Heart left ventricle (tissue), 16 donors: ENCODE results near the gene CPLX1. TPM values are rescaled to one million over a fixed set of nuclear protein-coding genes. Genes with fewer than 3 reads are reported as not detected.

Experiments
- ATAC-seq, 4 donors: fragments of 200-7000 bp; cut with Tn5 transposase; one replicate each; pipeline ENCODE4 v1.9.1; 2020 to 2022; ENCODE audit warnings: moderate library complexity in 4 of 4, mild to moderate bottlenecking in 3 of 4, moderate number of reproducible peaks in 1 of 4
- DNase-seq, 5 donors: peaks; one replicate each; pipeline ENCODE4 v3.0.0-alpha.2; 2020
- H3K27ac ChIP-seq, 12 donors: fragments of 200-600 bp; sonication (generic) in 4 of 12; one replicate each; pipeline versions ENCODE4 v1.5.0 to v1.8.0; 2016 to 2022; ENCODE audit warnings: mild to moderate bottlenecking in 2 of 12
- H3K27me3 ChIP-seq, 9 donors: fragments of 200-600 bp; sonication (generic) in 2 of 9; one replicate each; pipeline versions ENCODE4 v1.5.1 to v1.8.0; 2016 to 2022; ENCODE audit warnings: mild to moderate bottlenecking in 3 of 9
- H3K36me3 ChIP-seq, 9 donors: fragments of 200-600 bp; sonication (generic) in 2 of 9; one replicate each; pipeline versions ENCODE4 v1.5.0 to v1.8.0; 2018 to 2022; ENCODE audit warnings: mild to moderate bottlenecking in 2 of 9
- H3K4me1 ChIP-seq, 12 donors: fragments of 200-600 bp; sonication (generic) in 4 of 12; one replicate each; pipeline versions ENCODE4 v1.5.0 to v1.8.0; 2016 to 2022; ENCODE audit warnings: mild to moderate bottlenecking in 3 of 12
- H3K4me3 ChIP-seq, 12 donors: fragments of 200-600 bp; sonication (generic) in 4 of 12; one replicate each; pipeline versions ENCODE4 v1.5.0 to v1.8.0; 2017 to 2022; ENCODE audit warnings: mild to moderate bottlenecking in 9 of 12, moderate library complexity in 4 of 12
- H3K9me3 ChIP-seq, 12 donors: fragments of 200-600 bp; sonication (generic) in 4 of 12; one replicate each; pipeline versions ENCODE4 v1.5.0 to v1.8.0; 2016 to 2022; ENCODE audit warnings: mild to moderate bottlenecking in 1 of 12
- CTCF ChIP-seq, 12 donors: fragments of 200-600 bp; sonication (generic) in 4 of 12; IDR thresholded peaks; one replicate each; pipeline versions ENCODE4 v1.5.0 to v1.8.0; 2018 to 2022; ENCODE audit warnings: antibody characterized with exemption in 12 of 12, mild to moderate bottlenecking in 5 of 12
- POLR2A ChIP-seq, 2 donors: fragments of 450-650 bp; IDR thresholded peaks; one replicate each; pipeline ENCODE4 v1.6.1; 2017; ENCODE audit warnings: antibody characterized with exemption in 2 of 2, mild to moderate bottlenecking in 2 of 2, moderate library complexity in 2 of 2
- WGBS, 4 donors: extraction: QIAGEN DNeasy Blood & Tissue Kit in 2 of 4; methylation state at CpG; one replicate each; pipeline versions ENCODE4 v1.1.5 to v1.1.7; 2013 to 2018; 5-methylcytosine and 5-hydroxymethylcytosine counted together
- intact Hi-C, 10 donors: fragments of 100-400 bp; cut with DNase I; formaldehyde crosslinking; loops; one replicate each; pipeline versions ENCODE4 v1.11.1 to v1.14.2; 2022
- polyA plus RNA-seq, 2 donors: library from polyadenylated mRNA; stranded (reverse); fragments of 200-250 nt; gene quantifications; one replicate each; pipeline ENCODE4 v1.2.3, GENCODE V29; 2013
- total RNA-seq, 9 donors: library from RNA; depleted of rRNA in 2 of 9; stranded (reverse); fragments of >200 nt in 2 of 9; fragmentation: NEBNext Ultra II Directional in 3 of 9; extraction: Animal tissue kit (Norgen Biotek cat#: 25700) in 3 of 9; gene quantifications; one replicate each; pipeline versions ENCODE4 v1.1.0 to v1.2.4, GENCODE V29; 2016 to 2023
- donor health status: ischemic (EF 13 %, LVEDD 7.1; RV severe dilation, severe dysfunction).
- donor health status: healthy with polysubstance abuse.
- donor health status: DM: no; HTN: yes; CAD: no.
- donor health status: DM: no; HTN: no; CAD: no.
- donor health status: ischemic (EF 25% LVEDD 6.9; RV normal size, moderate dysfunction).
- donor health status: ischemic (EF 25% LVEDD 5.7; RV mildly dilated, moderate dysfunction).
- donor health status: healthy.
- donor health status: DM: yes; HTN: yes; CAD: no.
- donor health status: ischemic (EF 35%, LVEDD 5.7; RV mildly dilated, moderate dysfunction).
- donor health status: nonischemic (EF 11% LVEDD 7.7; RV severe dilation, severe dysfunction).
- donor health status: DM: yes; HTN: yes; CAD: no.
- donor health status: PGD.
- donor health status: ischemic (EF 29% LVEDD 5.4; RV normal size, mild dysfunction).
- donor health status: nonischemic (EF 23%, LVEDD 6.1; RV moderate dilation, normal function).

The CPLX1 gene
- total and polyA plus RNA-seq, 11 donors, result 0.75 to 7.0 (median 3.3) TPM

DNA sequence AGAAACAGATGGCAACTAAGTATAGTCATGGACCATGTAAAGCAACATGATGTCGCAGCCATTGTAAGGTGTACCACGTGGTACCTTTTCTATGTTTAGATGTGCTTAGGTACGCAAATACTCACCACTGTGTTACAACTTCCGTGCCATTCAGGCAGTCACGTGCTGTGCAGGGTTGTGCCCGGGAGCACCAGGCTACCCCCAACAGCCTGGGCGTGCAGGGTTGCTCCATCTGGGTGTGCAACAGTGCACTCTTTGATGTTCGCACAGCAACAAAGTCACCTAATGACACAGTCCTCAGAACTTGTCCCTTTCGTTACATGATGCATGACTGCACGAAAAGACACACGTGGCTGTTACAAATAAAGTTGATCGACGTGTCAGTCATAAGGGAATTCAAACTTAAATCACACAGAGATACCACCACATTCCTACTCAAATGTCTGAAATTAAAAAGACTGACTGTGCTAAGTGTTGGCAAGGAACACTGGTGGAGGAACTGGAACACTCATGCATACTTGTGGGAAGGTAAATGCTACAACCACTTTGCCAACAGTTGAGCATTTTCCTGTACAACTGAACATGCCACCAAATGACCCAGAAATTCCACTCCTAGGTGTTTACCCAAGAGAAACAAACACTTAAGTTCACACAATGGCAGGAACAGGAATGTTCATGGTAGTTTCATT is 24.3 kb downstream of the CPLX1 start:
- Histone ChIP-seq H3K4me3 (no peak overlapping the region), H3K9me3 (peaks cover 0 to 8% (median 0%) of the 10 kb centered on the region in 12 donors), H3K4me1 (no peaks in the 10 kb centered on the region), H3K27me3 (peaks cover 0 to 16% (median 0%) of the 10 kb centered on the region in 9 donors), H3K36me3 (no peaks in the 10 kb centered on the region), H3K27ac (no peak overlapping the region)
- no peak for TF ChIP-seq CTCF (IDR thresholded peaks at IDR 0.05)
- no peak for TF ChIP-seq POLR2A (IDR thresholded peaks at IDR 0.05)
- intact Hi-C loops, result no loop called here
- no peak for DNase-seq
- WGBS, 4 donors, result 90 to 93% (median 90%) methylated on average over 13 of the region's 13 CpGs
- ATAC-seq, result no peak

- no peaks in the 10 kb centered on the region for H3K36me3 ChIP-seq
- H3K9me3 ChIP-seq, result no peaks in the 10 kb centered on the region
- H3K4me1 ChIP-seq, result peaks cover 0 to 19% (median 11%) of the 10 kb centered on the region in 12 donors
- TF ChIP-seq POLR2A (IDR thresholded peaks at IDR 0.05), result no peak
- no peak for TF ChIP-seq CTCF (IDR thresholded peaks at IDR 0.05)
- intact Hi-C loops, result no loop called here
- no peak for ATAC-seq
- no peak overlapping the region for H3K4me3 ChIP-seq
- H3K27ac ChIP-seq, result no peak overlapping the region
- WGBS, 4 donors, result 80 to 85% (median 81%) methylated on average over 4 of the region's 4 CpGs
- peaks cover 25 to 52% (median 44%) of the 10 kb centered on the region in 9 donors for H3K27me3 ChIP-seq
- no peak for DNase-seq
Measured at GRCh38 chr4:797066-797465, 28.9 kb downstream of the CPLX1 start.

- Histone ChIP-seq H3K4me1 (peaks cover 0 to 22% (median 12%) of the 10 kb centered on the region in 12 donors), H3K4me3 (no peak overlapping the region), H3K36me3 (no peaks in the 10 kb centered on the region), H3K27me3 (peaks cover 33 to 60% (median 53%) of the 10 kb centered on the region in 9 donors), H3K27ac (no peak overlapping the region), H3K9me3 (no peaks in the 10 kb centered on the region)
- ATAC-seq (no peak), DNase-seq (no peak)
- intact Hi-C loops, result no loop called here
- TF ChIP-seq CTCF (IDR thresholded peaks at IDR 0.05), result no peak
- WGBS, 4 donors, result 90 to 95% (median 94%) methylated on average over 17 of the region's 17 CpGs
Measured at GRCh38 chr4:796206-796605, 29.7 kb downstream of the CPLX1 start.

GRCh38 chr4:795726-796119 is 30.2 kb downstream of the CPLX1 start:
- TF ChIP-seq CTCF (IDR thresholded peaks at IDR 0.05), result no peak
- TF ChIP-seq POLR2A (IDR thresholded peaks at IDR 0.05), result no peak
- no peak overlapping the region for H3K27ac ChIP-seq
- H3K4me3 ChIP-seq, result peak overlapping the region in 4 of 12 donors; percentile 23 to 40 (median 33)
- H3K4me1 ChIP-seq, result peaks cover 0 to 22% (median 12%) of the 10 kb centered on the region in 12 donors
- no peaks in the 10 kb centered on the region for H3K36me3 ChIP-seq
- H3K27me3 ChIP-seq, result peaks cover 35 to 64% (median 54%) of the 10 kb centered on the region in 9 donors
- ATAC-seq (no peak), DNase-seq (no peak)
- no peaks in the 10 kb centered on the region for H3K9me3 ChIP-seq
- 13 to 19% (median 14%) methylated on average over 13 to 19 of the region's 20 CpGs for WGBS, 4 donors
- intact Hi-C loops, result no loop called here
